ENCODE data around the gene SPEN.
"Not testable (repeated sequence)": the region's sequence is repeated elsewhere in the genome, so short reads cannot be mapped to it uniquely, and the experiment has no call there.

The SPEN gene

DNA sequence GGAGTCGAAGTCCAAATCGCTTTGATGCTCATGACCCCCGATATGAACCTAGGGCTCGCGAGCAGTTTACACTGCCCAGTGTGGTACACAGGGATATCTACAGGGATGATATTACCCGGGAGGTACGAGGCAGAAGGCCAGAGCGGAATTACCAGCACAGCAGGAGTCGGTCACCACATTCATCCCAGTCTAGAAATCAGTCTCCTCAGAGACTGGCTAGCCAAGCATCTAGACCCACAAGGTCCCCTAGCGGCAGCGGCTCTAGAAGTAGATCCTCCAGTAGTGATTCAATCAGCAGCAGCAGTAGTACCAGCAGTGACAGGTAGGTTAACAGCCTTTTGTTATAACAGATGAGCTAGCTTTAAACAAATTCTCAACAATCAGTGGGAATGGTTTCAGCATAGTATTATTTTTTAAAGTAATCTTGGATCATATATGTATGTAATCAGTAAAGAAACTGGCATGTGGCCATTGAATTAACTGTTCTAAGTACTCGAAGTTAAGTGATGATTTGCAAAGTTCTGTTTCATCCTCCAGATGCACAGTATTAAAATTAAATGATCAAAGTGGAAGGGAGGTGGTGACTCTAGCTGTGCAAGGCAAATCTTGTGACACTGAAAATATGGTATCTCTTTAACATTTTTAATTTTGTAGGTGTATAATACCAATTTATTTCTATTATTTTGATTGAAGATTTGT is 29.0 kb downstream of the SPEN start:
- H3K36me3 ChIP-seq, result peaks cover 74% of the 10 kb centered on the region
- no peak overlapping the region for H3K4me3 ChIP-seq
- H3K4me2 ChIP-seq, result no peak overlapping the region
- TF ChIP-seq Cebpa-rat (IDR thresholded peaks at IDR 0.05), result no peak
- no peaks in the 10 kb centered on the region for H3K9me3 ChIP-seq
- H3K4me1 ChIP-seq, result peaks cover 11% of the 10 kb centered on the region; the same call in 1 of the 2 replicates
- no peaks in the 10 kb centered on the region for H3K27me3 ChIP-seq
- H3K9ac ChIP-seq, result no peak overlapping the region
- H4K20me1 ChIP-seq, result peaks cover 100% of the 10 kb centered on the region
- no peak overlapping the region for H3K27ac ChIP-seq

DNA sequence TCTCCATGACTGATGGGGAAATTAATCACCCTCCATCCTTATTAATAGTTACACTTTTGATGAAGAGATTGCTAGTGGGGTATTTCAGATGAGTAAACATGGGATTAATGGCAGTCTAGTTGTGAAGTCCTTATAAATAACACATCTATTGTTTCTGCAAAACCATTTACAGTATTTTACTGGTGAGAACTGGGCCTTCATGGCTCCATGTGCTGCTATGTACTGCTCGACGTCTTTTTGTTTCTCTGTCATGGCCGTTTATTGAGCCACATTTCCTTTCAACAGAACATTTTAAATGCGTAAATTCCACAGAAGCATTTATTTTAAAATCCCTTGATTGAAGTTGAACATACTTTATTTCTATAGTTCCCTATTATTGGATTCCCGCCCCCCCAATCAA is 34.5 kb downstream of the SPEN start:
- Histone ChIP-seq H3K9me3 (no peaks in the 10 kb centered on the region), H3K4me2 (peak overlapping the region; percentile 77), H3K9ac (no peak overlapping the region), H3K4me3 (no peak overlapping the region), H3K4me1 (peaks cover 66% of the 10 kb centered on the region), H3K27me3 (no peaks in the 10 kb centered on the region), H3K36me3 (peaks cover 39% of the 10 kb centered on the region), H3K27ac (no peak overlapping the region), H4K20me1 (peaks cover 100% of the 10 kb centered on the region)
- no peak for TF ChIP-seq Cebpa-rat (IDR thresholded peaks at IDR 0.05)

DNA sequence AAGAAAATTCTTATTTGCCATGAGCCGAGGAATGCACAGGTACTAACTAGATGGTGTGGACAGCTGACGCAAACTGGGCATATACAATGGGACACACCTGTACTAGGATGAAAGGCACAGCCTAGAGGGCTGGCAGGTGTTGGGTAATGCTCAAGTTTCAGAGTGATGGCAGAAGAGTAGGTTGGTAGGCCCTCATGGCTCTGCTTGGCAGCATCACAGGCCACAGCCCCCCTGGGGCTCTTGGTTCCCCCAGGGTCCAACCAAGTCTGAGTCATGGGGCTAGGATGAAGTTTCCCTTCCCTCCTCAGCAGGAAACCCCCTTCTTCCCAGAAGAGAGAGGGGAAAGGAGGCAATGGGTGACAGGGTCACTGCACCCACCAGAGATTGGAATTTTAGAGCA is 35.2 kb downstream of the SPEN start:
- no peak for TF ChIP-seq Cebpa-rat (IDR thresholded peaks at IDR 0.05)
- Histone ChIP-seq H3K4me2 (peak overlapping the region; percentile 77), H3K36me3 (peaks cover 36% of the 10 kb centered on the region), H3K27ac (no peak overlapping the region), H3K4me1 (peaks cover 71% of the 10 kb centered on the region), H4K20me1 (peaks cover 100% of the 10 kb centered on the region), H3K4me3 (no peak overlapping the region), H3K9me3 (no peaks in the 10 kb centered on the region), H3K9ac (no peak overlapping the region), H3K27me3 (no peaks in the 10 kb centered on the region)

DNA sequence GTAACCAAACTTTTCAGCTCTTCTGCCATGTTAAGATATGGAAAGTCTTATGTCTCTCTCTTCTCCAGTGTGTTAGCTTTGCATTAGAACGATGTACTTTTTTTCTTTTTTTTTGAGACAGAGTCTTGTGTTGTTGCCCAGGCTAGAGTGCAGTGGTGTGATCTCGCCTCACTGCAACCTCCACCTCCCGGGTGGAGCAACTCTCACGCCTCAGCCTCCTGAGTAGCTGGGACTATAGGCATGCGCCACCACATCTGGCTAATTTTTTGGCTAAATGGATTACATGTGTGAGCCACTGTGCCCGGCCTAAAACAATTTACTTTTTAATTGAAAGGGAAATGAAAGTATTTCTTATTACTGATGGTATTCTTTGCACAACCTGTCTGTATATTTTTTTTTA is 35.8 kb downstream of the SPEN start:
- Histone ChIP-seq H3K9me3 (no peaks in the 10 kb centered on the region), H3K36me3 (peaks cover 38% of the 10 kb centered on the region), H3K27me3 (no peaks in the 10 kb centered on the region), H3K27ac (no peak overlapping the region), H3K9ac (no peak overlapping the region), H3K4me3 (no peak overlapping the region), H3K4me2 (peak overlapping the region; percentile 77), H3K4me1 (peaks cover 71% of the 10 kb centered on the region), H4K20me1 (peaks cover 100% of the 10 kb centered on the region)
- no peak for TF ChIP-seq Cebpa-rat (IDR thresholded peaks at IDR 0.05)

DNA sequence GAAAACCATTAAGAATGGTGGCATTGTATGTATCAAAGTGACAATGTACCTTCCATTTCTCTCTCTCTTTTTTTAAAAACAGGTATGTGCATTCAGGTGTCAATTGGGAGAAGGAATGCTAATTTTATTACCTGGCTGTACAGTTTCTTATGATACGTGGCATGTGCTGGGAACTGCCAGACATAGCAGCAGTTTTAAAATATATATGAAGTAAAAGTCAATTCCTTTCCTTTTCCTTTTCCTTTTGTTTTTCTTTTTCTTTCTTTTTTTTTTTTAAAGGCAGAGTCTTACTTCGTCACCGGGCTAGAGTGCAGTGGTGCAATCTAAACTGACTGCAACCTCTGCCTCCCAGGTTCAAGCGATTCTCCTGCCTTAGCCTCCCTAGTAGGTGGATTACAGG is 37.0 kb downstream of the SPEN start:
- H3K36me3 ChIP-seq, result peaks cover 37% of the 10 kb centered on the region
- H3K4me1 ChIP-seq, result peaks cover 71% of the 10 kb centered on the region
- peak overlapping the region; percentile 76 for H3K4me2 ChIP-seq
- no peak overlapping the region for H3K9ac ChIP-seq
- no peak overlapping the region for H3K27ac ChIP-seq
- no peak for TF ChIP-seq Cebpa-rat (IDR thresholded peaks at IDR 0.05)
- peaks cover 100% of the 10 kb centered on the region for H4K20me1 ChIP-seq
- H3K9me3 ChIP-seq, result no peaks in the 10 kb centered on the region
- no peaks in the 10 kb centered on the region for H3K27me3 ChIP-seq
- H3K4me3 ChIP-seq, result no peak overlapping the region

DNA sequence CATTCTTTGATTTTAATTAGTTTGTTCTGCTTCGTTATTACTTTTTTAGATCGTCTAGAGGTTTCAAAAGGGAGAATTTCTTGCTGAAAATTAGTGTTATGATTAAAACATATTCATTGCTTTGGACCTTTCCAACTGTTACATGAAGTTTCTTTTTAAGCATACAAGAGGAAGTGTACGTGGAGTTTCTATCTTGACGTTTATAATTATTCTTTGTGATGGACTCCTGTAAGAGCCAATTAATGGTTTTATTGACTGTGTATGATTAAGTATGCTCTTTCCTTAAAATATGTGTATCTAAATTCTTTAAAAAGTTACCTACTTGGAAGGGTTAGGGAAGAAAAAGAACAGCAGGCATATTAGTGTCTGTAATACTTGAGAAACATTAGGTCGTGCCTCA is 37.8 kb downstream of the SPEN start:
- H3K4me1 ChIP-seq, result peaks cover 71% of the 10 kb centered on the region
- H3K4me2 ChIP-seq, result peak overlapping the region; percentile 76
- no peak overlapping the region for H3K4me3 ChIP-seq
- H3K27ac ChIP-seq, result peak overlapping the region; percentile 55; the same call in 1 of the 2 replicates
- H3K36me3 ChIP-seq, result peaks cover 37% of the 10 kb centered on the region
- H3K9ac ChIP-seq, result peak overlapping the region; percentile 55
- peaks cover 100% of the 10 kb centered on the region for H4K20me1 ChIP-seq
- TF ChIP-seq Cebpa-rat (IDR thresholded peaks at IDR 0.05), result no peak
- H3K27me3 ChIP-seq, result no peaks in the 10 kb centered on the region
- H3K9me3 ChIP-seq, result no peaks in the 10 kb centered on the region

DNA sequence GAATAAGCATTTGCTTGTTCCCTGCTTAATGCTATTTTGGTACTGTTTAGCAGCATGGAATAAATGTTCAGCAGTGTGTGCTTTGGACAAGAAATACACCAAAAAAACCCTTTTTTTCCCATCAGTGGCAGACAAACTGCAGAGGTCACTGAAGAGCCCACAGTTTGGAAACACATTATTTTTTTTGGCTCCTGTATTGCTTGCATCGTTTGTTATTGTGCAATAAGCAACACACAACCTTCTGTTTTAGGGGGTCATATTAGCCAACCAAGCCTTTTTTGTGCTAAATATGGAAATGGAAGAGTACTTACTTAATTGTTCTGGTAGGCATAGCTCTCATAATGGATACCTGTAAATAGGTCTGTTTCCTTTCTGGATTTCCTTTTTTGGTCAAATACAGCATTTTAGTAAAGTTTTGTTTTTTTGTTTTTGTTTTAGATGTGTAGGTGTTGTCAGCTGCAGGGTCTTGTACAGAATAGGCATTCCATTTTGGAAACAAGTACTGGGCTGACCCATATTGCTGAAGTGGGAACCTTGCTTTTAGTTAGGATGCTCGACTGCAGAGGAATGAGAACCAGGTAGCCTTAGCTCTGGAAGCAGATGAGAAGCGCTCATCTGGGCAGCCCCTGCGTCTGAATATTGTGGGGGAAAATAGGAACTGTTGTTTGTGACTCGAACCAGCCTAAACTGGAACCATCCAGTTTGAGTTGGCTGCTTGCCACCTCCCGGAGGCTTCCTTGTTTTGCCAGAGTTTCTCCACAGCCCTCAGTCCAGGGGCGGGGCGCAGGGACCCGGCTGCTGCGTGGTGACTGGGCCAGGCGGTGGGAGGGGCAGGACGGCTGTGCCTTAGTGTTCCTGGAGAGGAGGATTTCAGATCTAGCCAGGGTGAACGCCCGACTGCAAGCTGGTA is 38.4 kb downstream of the SPEN start:
- Histone ChIP-seq H3K9me3 (no peaks in the 10 kb centered on the region), H3K27me3 (no peaks in the 10 kb centered on the region), H3K36me3 (peaks cover 37% of the 10 kb centered on the region), H3K4me3 (peak overlapping the region; percentile 40), H4K20me1 (peaks cover 100% of the 10 kb centered on the region), H3K9ac (peak overlapping the region; percentile 55), H3K4me1 (peaks cover 65% of the 10 kb centered on the region), H3K27ac (peak overlapping the region; percentile 55), H3K4me2 (peak overlapping the region; percentile 76)
- TF ChIP-seq Cebpa-rat (IDR thresholded peaks at IDR 0.05), result peak; percentile 90

DNA sequence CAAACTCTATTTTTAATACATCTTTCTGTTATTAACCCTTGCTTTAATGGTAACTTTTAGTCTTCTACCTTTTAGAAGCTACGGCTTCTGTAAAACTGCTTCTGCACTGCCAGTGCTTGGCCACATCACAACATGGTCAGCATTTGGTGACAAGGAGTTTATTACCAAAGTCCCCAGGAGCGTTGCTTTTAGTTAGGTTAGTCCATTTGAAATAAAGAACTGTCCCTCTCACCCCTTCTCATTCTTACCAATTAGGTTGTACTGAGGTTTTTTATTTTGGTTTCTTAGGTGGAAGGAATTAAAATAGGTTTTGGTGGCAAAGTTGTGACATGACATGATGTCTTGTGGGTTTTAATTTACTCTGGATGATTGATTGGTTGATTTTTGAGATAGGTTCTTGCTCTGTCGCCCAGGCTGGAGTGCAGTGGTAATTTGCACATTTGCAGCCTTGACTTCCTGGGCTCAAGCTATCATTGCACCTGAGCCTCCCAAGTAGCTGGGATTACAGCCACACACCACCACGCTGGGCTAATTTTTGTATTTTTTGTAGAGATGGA is 39.2 kb downstream of the SPEN start:
- H4K20me1 ChIP-seq, result peaks cover 100% of the 10 kb centered on the region
- peak overlapping the region; percentile 40 for H3K4me3 ChIP-seq
- H3K27ac ChIP-seq, result peak overlapping the region; percentile 55
- H3K9me3 ChIP-seq, result no peaks in the 10 kb centered on the region
- H3K4me2 ChIP-seq, result peak overlapping the region; percentile 76
- H3K4me1 ChIP-seq, result peaks cover 58% of the 10 kb centered on the region
- H3K27me3 ChIP-seq, result no peaks in the 10 kb centered on the region
- peaks cover 43% of the 10 kb centered on the region for H3K36me3 ChIP-seq
- TF ChIP-seq Cebpa-rat (IDR thresholded peaks at IDR 0.05), result no peak
- H3K9ac ChIP-seq, result peak overlapping the region; percentile 55; the same call in 1 of the 2 replicates

DNA sequence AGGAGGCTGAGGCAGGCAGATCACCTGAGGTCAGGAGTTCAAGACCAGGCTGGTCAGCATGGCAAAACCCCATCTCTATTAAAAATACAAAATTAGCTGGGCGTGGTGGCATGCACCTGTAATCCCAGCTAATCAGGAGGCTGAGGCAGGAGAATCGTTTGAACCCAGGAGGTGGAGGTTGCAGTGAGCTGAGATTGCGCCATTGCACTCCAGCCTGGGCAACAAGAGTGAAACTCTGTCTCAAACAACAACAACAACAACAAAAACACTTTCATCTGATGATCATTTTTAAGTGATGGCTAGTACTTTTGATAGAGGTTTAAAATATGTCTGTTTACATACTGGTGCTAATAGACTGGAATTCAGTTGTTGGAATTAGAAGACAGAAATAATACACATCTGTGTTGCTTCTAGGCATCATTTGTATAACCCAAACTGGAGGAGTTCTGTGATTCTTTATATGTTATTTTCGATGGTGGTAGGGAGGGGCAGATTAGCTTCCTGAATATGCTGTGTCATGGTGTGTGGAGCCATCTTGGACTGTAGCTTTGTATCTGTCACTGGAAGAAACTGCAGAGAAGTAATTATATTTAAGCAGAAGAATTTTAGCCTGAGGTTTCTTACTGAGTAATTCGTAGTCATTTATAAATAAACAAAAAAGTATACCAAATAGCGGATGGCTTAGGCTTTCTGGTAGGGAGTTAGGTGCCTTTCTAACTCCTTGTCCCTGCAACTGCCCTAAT is 45.5 kb downstream of the SPEN start:
- not testable (repeated sequence) for H3K4me3 ChIP-seq, H3K9me3 ChIP-seq, H3K27me3 ChIP-seq, H3K9ac ChIP-seq
- Histone ChIP-seq H3K36me3 (peaks cover 81% of the 10 kb centered on the region), H4K20me1 (peaks cover 100% of the 10 kb centered on the region), H3K4me2 (peak overlapping the region; percentile 27), H3K27ac (peak overlapping the region; percentile 32; the same call in 1 of the 2 replicates), H3K4me1 (peaks cover 22% of the 10 kb centered on the region)

Data from BLaER1 (cell line).